Measurements from ENCODE around the gene DAGLB.

Gene DAGLB

GRCh38 chr7:6447581-6448199 is at the start of gene DAGLB:
DAGLB (minus strand) TSS chr7:6447954; CDS start chr7:6447842, 112 bp downstream.
- ChIA-PET CTCF (interaction anchor here (1.5 kb wide), 1 partner anchor 9 kb away, joined by 3 read pairs; no protein-coding TSS in a partner anchor), POLR2A (interaction anchor here (0.8 to 2.3 kb wide), 3 partner anchors 8 to 29 kb away, joined by 3 to 7 read pairs (median 3); no protein-coding TSS in a partner anchor)
- DNase-seq (ENCODE audit: low read depth, low spot score): peak; percentile 24
- no peak for TF ChIP-seq CTCF (IDR thresholded peaks at IDR 0.05; ENCODE audit: insufficient read depth, low read length, missing control alignments)
- H3K4me3 ChIP-seq (ENCODE audit: low read depth, low read length): peak within 1 kb of the TSS; percentile 99

GRCh38 chr7:6497637-6497905 is 49.8 kb upstream of the DAGLB start:
- no peak for DNase-seq (ENCODE audit: low read depth, low spot score)
- ChIA-PET POLR2A (no interaction called here), CTCF (no interaction called here)
- TF ChIP-seq CTCF (IDR thresholded peaks at IDR 0.05; ENCODE audit: insufficient read depth, low read length, missing control alignments): no peak
- no peak overlapping the region for H3K4me3 ChIP-seq (ENCODE audit: low read depth, low read length)

GRCh38 chr7:6496842-6497636 is 49.3 kb upstream of the DAGLB start:
- ChIA-PET POLR2A (no interaction called here), CTCF (no interaction called here)
- H3K4me3 ChIP-seq (ENCODE audit: low read depth, low read length): no peak overlapping the region
- TF ChIP-seq CTCF (IDR thresholded peaks at IDR 0.05; ENCODE audit: insufficient read depth, low read length, missing control alignments): no peak
- DNase-seq (ENCODE audit: low read depth, low spot score): no peak

- TF ChIP-seq CTCF (IDR thresholded peaks at IDR 0.05; ENCODE audit: insufficient read depth, low read length, missing control alignments): no peak
- CTCF ChIA-PET: interaction anchor here (1.1 kb wide), 1 partner anchor 20 kb away, joined by 8 read pairs; no protein-coding TSS in a partner anchor
Observed at GRCh38 chr7:6495597-6496262, 48.0 kb upstream of the DAGLB start.

GRCh38 chr7:6494365-6494764 is 46.6 kb upstream of the DAGLB start:
- CTCF ChIA-PET: no interaction called here
- DNase-seq (ENCODE audit: low read depth, low spot score): no peak
- no peak overlapping the region for H3K4me3 ChIP-seq (ENCODE audit: low read depth, low read length)
- POLR2A ChIA-PET: no interaction called here
- no peak for TF ChIP-seq CTCF (IDR thresholded peaks at IDR 0.05; ENCODE audit: insufficient read depth, low read length, missing control alignments)

More at GRCh38 chr7:6495597-6496262, 48.0 kb upstream of the DAGLB start:
- DNase-seq (ENCODE audit: low read depth, low spot score): no peak
- POLR2A ChIA-PET: no interaction called here
- no peak overlapping the region for H3K4me3 ChIP-seq (ENCODE audit: low read depth, low read length)

GRCh38 chr7:6491194-6491593 is 43.4 kb upstream of the DAGLB start:
- DNase-seq (ENCODE audit: low read depth, low spot score): no peak
- ChIA-PET CTCF (interaction anchor here (1.9 kb wide), 1 partner anchor 25 kb away, joined by 7 read pairs; no protein-coding TSS in a partner anchor), POLR2A (interaction anchor here (0.5 kb wide), 1 partner anchor 180 kb away, joined by 5 read pairs; no protein-coding TSS in a partner anchor)
- TF ChIP-seq CTCF (IDR thresholded peaks at IDR 0.05; ENCODE audit: insufficient read depth, low read length, missing control alignments): no peak
- H3K4me3 ChIP-seq (ENCODE audit: low read depth, low read length): no peak overlapping the region

Measured in AG04449 (cell line).